NCI-H1694 treated with DMSO at 0.1 percent for 48 hours (cell line): ENCODE measurements around the gene ROCK2.
A peak's percentile ranks its signal among the peaks of the same experiment; 100 is the strongest.

ENCODE experiments used
- DNase-seq: peaks from one replicate; lab custom pipeline; 2025; lab: John Stamatoyannopoulos, UW

Gene ROCK2

DNA sequence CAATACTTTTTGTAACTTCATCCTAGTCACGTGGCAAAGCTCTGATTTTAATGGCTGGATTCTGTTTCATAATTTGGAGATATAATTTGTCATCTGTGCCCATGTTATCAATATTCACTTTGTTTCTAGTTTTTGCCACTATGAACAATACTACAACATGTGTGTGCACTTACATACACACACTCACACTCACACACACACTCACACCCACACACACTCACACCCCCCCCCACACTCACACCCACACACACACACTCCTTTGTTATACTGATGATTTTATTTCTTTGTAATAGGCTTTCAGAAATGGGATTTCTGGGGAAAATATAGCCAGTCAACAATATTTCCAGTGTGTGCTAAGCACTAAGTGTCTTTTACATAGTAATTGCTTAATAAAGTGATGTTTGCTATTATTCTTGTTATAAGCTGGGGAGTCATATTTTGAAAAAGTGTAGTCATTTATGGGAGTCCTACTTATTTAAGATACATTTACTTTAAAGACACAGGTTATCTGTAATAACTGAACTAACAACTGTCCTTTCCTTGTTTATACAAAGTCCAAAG lies 22.8 kb upstream of the ROCK2 start:
- DNase-seq, result no peak

DNA sequence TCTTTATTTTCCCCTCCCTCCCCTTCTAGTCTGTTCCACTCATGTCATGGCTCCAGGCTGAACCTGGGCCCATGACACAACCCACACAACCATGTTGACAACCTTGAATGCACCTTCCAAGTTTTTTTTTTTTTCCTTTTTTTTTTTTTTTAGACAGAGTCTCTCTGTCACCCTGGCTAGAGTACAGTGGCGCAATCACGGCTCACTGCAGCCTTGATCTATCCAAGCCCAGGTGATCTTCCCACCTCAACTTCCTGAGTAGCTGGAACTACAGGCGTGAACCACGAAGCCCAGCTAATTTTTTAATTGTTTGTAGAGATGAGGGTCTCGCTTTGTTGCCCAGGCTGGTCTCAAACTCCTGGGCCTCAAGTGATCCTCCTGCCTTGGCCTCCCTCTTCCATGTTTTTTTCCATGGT lies 21.9 kb upstream of the ROCK2 start:
- no peak for DNase-seq

DNA sequence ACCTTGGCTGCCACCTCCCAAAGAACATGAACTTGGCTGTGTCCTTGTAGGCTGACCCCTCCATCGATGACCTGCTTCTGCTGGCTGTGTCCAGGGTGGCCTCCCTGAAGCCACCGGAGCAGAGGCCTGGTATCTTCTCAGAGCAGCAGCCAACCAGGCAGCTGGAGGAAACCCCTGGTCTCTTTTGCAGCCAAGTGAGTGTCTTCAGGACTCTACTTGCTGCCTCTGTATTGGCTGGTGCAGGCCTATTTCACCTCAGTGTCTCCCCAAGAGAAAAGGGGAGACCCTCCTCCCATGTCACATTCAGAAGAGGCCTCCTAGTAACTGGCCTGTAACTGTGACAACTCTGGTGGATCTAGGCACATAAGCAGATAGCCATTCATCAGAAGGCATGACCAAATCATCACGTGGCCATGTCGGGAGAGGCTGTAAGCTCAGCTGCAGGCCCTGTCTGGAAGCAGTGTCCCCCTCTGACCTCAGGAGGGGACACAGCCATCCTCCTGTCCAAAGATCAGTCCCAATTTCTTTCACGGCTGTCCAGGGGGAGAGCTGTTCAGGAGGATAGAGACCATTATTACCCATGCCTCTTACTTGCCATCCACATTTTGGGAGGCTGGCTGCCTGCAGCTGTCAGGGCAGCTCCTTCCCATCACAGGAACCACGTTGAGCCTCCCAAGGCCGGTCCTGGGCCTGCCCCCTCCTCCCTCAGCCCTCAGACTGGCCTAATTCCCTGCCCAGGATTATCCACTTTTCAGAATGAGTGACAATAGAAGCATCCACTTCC lies 20.9 kb upstream of the ROCK2 start:
- no peak for DNase-seq

DNA sequence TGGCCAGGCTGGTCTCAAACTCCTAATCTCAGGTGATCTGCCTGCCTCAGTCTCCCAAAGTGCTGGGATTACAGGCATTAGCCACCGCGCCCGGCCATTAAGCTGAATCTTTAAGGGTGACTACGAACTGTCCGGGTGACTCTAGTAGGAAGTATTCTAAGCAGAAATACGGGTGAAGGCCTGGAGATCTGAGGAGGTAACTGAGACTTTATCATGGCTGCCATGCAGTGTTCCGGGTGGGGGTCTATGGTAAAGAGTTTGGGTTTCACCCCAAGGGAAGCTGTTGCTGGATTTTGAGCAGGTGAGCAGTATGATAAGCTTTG lies 20.1 kb upstream of the ROCK2 start:
- DNase-seq, result no peak

DNA sequence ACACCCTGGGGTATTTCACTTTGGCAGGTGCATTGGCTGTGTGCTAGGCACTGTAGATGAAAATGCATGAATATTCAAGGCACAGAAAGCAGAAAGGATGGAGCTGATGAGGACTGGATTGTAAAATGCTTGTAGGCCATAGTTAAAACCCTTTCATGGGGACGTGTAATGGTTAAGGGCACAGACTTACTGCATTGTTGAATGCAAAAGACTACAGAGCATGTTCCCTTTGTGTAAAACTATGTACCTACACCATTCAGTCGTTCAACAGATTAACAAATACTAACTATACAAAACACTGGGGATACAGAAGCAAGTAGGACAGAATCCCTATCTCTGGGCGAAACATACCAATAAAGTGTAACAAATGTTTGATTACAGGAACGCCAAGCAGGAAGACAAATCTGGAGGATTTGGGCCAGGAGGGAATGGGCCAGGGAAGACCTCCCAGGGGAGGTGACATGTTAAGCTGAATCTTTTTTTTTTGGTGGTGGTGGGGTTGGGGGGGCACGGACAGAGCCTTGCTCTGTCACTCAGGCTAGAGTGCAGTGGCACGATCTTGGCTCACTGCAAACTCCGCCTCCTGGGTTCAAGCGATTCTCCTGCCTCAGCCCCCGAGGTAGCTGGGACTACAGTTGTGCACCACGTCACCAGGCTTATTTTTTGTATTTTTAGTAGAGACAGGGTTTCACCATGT lies 19.6 kb upstream of the ROCK2 start:
- no peak for DNase-seq

DNA sequence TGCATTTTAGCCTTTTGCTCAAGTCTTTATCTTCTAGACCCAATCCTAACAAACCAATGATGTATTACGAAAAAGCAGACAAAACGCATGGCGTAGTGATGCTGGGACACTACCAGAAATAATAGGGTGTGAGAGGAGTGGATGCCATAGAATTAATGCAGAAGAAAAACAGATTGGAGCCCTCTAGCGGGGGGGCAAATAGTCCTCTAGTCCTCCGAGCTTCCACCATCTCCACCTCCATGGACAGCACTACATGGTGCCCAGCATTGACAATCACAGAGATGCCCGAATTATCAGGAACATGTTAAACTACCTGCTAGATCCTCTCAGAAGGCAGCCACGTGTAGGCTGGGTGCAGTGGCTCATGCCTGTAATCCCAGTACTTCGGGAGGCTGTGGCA lies 15.4 kb upstream of the ROCK2 start:
- DNase-seq, result no peak

DNA sequence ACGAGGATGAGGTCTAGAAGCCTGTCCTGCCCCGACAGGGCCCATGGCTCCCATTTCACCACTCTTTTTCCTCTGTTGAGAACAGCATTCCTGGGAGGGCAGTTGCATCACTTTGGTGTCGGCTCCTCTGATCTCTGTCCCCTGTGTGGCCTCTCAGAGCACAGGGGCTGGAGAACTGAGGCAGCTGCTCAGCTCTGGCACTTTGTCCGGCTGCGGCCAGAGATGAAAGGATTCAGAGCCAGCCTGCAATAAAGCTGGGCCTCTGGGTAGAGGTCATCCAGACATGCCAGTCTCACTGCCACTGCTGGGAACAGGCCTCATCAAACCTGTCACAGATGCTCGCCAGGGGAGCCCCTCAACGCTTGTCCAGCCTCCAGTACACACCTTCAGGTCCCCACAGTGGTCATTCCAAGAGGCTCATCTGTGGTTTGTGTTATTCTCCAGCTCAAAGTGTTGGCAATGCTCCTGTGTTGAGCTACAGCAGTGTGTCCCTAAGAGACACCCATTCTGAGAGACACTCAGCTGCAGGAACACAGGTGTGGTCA lies 13.1 kb upstream of the ROCK2 start:
- no peak for DNase-seq

DNA sequence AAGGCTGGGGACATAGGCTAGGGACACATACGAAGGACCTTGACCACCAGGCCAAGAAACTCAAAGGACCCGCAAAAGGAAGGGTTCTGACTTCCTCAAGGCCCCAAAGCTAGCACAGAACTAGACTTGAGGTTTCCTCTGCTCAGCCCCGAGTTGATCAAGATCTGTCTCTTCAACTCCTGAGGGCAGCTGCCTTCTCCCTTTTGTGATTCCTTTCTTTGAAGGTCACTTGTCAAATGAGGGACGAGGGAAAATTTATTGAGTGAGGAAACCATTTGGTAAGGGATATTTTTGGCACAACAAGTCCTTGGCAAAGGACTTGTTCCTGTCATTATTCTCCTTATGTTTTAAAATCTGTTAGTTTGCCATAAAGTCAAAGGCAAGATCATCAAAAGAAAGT lies 12.3 kb upstream of the ROCK2 start:
- no peak for DNase-seq

DNA sequence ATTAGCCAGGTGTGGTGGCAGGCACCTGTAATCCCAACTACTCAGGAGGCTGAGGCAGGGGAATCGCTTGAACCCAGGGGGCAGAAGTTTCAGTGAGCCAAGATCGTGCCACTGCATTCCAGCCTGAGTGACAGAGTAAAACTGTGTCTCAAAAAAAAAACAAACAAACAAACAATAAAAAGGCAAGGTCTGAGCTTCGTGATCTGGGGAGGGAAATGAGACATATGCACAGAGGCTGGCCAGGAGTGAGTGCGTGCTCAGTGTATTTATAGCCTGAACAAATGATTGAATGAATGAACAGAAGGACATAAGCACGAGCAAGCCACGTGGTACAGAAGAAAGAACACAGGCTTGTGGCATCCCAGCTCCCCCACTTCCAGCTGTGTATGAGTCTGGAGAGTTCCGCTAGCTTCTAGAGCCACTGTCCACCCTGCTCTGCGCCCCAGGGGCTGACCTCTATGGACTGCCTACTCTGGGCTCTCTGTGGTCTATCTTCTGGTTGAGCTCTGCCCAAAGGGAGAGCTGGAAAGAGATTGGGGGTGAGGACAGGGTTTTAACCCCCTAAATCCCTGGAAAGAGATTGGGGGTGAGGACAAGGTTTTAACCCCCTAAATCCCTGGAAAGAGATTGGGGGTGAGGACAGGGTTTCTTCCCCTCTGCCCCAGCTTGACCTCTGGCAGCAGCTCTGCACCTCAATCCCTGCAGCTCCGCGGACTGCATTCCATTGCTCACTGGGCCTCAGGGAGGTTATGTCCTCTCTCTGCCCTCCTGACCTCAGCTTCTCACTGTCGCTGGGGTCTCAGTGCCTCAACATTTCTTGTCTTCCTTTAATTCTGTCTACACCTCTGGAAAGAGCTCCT lies 11.0 kb upstream of the ROCK2 start:
- no peak for DNase-seq

DNA sequence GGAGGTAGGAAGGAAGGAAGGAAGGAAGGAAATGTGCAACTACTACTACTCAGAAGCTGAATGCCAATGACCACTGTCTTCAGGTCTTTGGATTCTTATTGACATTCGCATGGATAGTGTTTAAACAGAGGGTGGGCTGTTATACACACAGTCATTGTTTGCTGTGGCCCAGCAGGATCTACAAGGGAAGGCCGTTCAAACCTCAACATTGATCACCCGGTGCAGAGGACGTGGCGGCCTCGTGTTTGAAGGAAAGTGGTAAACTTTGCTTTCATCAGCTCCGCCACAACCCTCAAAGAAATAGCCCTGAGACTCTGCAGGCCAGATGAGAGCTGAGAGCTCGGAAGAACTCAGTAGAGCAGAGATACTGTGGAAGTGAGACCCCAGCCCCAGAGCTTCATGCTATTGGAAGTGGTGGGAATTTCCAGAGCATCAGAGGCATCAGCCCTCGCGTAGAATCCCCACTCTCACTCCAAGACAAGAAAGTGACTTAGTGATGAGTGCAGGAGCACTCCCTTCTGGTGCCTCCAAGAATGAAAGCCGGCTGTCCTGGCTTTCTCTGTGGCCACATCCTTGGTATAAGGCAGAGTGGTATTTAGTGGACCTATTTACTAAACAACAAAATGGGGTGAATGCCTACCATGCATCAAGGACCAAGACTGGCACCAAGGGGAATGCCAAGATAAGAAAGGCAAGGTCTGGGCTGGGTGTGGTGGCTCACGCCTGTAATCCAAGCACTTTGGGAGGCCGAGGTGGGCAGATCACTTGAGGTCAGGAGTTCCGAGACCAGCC lies 10.1 kb upstream of the ROCK2 start:
- no peak for DNase-seq

DNA sequence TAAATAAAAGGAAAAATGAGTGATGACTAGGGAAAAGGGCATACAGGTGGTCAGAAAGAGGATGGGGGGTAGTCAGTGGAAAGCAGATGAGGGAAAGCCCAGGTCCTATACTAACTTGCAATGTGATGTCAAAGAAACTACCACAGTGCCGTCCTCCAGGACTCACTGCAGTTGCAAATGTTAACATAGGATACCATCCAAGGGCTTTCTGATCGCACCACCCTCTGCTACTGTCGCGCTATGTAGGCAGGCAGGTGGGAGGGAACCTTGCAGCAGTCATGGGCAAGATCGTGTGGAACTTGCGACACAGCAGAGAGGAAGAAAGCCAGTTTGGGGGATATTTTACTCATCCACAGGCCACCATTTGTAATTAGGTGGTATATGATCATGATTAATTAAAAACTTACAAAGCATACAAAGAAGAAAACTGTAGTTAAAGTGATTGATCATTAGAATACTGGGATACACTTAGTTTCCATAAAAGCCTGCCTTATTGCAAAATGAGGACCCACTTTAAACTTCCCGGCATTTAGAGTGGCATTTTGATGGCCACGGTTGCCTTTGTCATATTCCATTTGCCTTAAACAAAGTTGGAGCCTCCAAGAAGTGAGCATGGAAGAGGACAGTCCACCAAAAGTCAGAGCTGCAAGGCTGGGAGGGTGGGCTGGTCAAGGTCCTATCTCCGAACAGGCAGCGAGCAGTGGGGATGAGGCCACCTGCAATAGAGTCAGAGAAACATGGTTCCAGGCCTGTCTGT lies 8.5 kb upstream of the ROCK2 start:
- DNase-seq, result no peak

DNA sequence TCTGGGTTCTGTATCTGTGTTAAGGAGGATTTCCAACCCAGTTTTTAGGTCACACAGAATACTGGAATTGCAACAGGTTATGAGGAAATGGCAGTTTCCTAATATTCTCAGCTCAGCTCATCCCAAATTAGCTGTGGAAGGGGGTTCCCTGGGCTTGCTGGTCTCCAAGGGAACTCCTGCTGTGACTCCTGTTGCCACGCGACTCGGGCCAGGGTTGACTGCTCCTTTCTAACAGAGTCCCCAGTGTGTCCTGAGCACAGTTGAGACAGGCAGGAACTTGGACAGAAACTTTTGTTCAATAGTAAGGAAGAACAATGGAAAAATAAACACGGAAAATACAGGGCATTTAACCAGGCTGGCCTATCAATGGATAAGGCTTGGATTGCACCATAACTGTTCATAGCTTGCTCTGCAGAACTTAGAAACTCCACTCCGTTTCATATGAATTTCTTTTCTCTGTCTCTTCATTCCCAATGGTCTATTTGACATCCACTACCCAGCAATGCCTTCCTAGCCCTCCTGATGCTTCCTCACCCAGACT lies 3.8 kb upstream of the ROCK2 start:
- DNase-seq, result no peak

DNA sequence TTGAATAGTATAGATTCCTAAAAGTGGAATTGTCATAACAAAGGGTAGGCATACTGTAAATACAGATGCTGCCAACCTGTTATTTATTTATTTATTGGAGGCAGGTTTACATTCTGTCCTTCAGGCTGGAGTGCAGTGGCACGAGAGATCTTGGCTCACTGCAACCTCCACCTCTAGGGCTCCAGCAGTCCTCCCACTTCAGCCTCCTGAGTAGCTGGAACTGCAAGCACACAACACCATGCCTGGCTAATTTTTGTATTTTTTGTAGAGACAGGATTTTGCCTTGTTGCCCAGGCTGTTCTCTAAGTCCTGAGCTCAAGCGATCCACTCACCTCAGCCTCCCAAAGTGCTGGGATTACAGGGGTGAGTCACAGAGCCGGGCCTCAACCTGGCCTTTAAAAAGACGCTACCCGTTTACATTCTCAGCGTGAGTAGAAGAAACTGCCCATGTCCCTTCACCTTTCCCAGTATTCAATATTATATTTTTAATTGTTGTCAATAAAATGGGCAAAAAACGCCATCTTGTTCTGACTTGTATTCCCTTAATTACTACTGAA lies 3.0 kb upstream of the ROCK2 start:
- no peak for DNase-seq

DNA sequence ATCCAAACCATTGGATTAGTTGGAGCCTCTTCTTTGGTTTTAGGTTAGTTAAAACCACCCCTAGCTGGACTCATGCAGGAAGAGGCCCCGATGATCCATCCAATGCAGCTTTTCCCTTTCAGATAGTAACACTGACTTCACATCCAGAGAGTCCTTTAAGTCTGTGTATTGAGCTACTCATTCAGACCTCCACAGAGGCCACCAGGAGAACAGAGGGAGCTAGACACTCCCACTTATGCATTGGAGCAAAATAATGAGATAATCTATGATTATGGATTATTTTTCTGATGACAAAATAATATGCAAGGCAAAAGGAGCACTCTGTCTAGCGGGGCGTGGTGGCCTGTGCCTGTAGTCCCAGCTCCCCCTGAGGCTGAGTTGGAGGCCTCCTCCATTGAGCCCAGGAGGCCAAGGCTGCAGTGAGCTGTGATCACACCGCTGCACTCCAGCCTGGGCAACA lies 1.6 kb upstream of the ROCK2 start:
- DNase-seq, result no peak

DNA sequence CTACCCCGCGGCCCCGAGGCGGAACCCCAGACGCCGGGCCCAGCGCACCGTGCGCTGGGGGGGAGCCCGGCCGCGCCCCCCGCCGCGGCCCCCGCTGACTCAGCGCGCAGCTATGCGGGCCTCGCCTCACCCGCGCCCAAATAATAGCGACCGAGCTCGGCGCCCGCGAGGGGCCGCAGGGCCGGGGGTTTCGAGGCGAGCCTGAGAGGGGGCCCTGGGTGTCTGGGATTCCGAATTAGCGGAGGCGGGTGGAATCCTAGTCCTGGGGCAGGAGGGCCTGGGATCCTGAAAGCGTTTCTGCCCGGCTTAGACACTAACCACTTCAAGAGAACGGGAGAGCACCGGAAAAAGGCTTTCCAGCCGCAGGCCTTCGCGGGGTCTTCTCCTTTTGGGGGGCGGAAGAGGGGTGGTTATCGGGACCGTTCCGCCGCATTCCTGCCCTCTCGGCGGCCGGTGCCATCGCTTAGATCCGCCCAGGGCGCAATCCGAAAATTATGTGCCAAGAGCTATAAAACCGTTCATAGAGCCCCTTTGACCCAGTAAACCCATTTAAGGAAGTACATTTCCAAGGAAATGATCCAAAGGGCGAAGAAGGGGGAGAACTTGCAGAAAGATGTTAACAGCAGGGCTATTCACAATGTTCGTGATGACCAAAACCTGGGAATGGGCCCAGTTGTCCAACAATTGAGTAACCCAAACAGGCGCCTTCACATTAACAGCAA lies 681 bp upstream of the ROCK2 start:
- peak; percentile 41 for DNase-seq

DNA sequence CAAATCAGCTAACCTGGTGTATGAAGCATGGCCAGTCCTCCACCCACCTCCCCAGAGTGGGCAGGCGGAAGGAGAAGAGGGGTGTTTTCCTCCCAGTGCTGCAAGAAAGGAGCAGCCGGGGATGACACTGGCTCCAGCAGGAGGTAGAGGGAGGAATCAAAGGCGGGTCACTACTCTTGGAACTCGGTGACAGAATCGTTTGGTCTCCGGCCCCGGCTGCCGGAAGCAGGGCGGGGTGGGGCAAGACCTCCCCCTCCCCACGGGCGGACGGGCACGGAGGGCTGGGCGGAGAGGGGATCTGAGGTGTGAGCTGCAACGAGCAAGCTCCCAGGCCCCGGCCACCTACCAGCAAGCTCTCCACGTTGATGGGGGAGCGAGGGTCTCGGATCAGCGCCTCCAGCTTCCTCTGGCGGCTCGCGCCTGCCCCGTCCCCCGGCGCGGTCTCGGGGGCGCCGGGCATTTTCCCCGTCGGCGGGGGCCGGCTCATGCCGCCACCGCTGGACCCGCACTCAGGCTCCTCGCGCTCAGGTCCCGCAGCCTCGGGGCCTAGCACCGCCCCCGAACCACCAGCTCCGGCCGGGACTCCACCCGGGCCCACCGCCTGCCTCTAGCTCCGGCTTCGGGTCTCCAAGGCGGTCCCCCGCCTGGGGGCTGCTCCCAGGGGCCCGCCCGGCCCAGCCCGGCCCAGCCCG lies 640 bp downstream of the ROCK2 start:
- no peak for DNase-seq

DNA sequence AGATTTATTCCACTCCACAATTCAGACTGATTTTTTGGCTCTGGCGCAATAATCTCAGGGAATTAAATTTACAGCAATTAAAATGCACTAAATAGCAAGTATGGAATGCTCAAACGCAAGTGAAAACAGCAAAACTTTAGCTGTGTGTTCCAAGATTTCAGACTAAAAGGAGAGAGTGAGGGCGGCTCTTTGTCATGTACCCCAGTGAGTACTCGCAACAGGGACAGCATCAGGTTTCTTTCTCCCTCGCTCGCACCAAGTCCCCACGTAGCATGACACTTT lies 1.1 kb downstream of the ROCK2 start:
- peak; percentile 48 for DNase-seq

DNA sequence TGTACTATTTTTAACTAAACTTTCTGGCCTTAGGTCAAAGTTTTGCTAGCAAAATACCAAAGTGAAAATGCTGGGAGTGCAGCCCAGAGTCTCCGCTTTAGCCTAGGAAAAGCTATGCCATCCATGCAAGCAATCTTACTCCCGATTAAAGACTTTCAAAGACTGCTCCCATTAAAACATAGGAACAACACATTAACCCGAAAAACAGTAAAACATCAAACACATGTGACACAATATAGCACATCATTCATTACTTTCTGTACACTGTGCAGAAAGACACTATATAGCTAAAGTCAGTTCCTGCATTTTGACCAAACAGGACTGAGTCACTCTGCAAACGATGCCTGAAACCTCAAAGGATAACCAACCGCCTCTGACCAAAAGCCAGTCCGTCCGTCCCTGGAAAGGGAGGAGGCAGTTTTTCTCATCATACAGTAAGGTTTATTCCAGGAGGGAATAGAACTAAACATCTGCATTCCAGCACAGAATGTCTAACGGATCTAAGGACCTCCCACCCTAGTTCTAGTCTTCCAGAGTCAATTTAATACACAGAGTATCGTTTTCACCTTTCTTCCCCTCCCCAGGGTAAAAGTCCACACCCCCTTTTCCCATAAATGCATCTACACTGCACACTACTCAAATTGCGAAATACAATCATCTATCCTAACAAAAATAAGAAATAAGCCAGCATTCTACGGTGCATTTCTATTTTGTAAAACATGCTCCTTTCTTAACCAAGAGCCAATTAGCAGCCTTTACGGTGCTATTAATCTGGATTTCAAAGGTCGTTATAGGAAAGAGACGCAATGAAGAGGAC lies 1.7 kb downstream of the ROCK2 start:
- DNase-seq, result peak; percentile 48
